Measurements from ENCODE around the gene RNGTT.

Gene RNGTT

DNA sequence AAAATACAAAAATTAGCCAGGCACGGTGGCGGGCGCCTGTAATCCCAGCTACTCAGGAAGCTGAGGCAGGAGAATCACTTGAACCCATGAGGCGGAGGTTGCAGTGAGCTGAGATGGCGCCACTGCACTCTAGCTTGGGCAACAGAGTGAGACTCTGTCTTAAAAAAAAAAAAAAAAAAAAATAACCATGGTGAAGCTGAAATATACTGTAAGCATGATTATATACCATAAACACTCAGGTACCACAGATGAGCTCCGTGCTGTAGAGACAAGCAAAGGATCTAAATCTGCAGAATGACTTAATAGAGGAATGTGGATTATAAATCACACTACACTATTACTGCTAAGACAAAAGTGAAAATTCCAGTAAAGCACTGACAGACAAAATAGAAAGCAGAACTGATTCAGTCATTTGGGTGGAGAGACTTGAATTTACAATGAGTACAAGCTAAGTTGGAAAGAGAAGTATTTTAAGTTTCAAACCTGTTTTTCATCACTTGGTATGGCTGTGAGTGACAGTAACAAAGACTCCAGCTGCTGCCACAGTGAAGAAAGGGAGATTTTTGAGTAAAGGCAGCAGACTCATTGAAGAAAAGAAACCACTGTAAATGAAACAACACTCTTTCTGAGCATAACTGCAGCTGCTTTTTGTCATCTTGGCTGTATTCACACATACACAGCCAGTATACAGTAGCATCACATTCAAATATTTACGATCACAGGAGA, 322.1 kb downstream of the RNGTT start:
- no peak for FAIRE-seq

DNA sequence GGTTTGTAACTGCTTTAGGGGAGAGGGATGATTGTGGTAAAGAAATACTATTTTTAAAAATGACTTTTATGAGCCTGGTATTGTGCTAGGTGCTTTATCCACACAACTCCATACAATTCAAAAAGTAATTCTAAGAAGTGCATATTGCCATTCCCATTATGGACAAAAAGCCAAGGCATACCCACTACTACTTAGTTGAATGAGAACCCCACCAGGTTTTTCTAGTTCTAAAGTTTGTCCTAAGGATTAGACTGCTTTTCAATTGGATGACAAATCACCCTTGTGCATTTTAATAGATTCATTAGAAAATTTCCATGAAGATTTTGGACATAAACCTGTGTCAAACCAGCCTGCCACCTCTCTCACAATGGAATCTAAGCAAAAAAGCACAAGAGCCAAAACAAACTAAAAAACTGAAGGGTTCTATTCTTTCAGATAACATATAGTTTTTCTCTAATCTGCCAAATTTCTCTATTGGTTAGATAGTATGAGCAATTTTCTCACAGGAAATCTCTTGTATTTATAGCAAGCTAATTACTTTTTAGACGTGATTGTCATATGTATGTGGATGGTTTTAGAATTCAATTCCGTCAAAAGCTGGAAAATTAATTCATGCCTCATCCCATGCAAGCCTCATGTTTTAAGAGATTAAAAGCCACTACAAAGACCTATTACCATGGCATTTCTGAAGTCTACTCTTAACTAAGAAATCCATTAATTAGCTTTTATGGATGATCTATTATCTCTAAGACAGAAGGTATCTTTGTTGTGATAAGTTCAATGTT, 325.5 kb downstream of the RNGTT start:
- FAIRE-seq = no peak

DNA sequence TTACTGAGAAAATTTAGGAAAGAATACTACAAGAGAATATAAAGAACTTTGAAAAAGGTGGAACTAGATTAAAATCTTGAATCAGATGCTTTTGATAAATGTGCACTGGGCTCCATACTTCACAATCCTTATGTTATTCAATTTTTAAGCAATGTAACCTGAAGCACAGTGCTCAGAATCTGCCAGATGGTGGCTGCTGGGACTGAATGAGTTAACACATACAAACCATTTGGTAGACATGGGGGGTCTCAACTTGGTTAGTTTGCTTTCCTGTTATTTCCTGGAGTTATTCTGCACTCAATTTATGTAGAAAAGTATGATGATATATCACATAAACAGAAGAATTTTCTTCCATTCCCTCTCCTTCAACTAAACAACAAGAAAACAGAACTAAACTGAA, 326.5 kb downstream of the RNGTT start:
- FAIRE-seq = no peak

DNA sequence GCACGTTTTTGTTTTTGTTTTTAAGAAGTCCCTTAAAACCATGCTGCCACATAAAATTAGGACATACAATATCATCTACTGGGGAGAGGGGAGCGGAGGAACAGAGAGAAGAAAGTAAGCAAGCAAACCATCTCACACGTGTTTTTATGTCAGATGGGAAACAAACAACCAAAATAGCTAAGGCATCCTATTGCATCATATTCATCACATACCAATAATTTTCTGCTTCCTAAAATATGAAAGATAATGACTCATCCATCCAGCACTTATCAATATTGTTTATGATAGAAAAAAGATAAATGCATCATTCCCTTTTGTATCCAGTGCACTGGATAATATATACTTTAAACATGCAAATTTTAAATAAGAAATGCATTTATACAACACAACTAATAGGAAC, 329.6 kb downstream of the RNGTT start:
- no peak for FAIRE-seq

DNA sequence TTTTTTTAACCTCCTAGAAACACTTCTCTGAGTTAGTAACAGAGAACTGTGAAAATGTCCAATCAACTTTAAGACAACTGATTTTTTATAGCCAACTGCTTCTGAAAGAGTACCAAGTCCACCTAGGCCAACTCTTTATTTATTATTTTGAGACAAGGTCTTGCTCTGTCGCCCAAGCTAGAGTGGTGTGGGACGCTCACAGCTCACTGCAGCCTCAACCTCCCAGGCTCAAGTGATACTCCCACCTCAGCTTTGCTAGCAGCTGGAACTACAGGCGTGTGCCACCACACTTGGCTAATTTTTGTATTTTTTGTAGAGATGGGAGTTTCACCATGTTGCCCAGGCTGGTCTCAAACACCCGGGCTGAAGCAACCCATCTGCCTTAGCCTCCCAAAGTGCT, 331.6 kb downstream of the RNGTT start:
- FAIRE-seq = no peak

DNA sequence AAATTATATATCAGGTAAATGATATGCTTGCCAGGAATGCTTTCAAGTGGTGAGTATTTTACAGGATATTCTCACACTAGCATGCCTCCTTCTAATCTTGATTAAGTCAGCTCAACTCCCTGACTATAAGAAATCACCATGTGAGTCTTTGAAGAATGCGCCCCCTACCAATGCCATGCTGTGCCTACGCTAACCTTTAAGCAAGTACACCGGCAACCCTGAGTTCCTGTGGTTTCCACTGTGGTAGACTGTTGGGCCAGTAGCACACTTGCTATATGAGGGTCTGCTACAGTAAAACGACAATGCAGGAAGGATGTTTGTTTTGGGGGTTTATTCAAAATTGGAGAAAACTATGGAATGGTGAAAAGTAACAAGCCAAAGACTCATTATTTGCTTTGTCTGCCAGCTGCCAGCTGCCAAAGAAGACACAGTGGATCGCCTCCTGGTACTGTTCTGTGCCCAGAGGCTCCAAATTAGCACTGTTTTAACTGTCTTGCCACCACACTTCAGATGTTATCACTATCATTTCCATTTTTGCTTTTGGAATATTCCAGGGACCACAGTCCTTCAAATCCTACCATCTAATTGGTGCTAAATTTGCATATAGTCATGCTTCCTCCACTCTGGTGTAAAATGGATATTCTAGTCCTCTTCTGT, 333.5 kb downstream of the RNGTT start:
- no peak for FAIRE-seq

DNA sequence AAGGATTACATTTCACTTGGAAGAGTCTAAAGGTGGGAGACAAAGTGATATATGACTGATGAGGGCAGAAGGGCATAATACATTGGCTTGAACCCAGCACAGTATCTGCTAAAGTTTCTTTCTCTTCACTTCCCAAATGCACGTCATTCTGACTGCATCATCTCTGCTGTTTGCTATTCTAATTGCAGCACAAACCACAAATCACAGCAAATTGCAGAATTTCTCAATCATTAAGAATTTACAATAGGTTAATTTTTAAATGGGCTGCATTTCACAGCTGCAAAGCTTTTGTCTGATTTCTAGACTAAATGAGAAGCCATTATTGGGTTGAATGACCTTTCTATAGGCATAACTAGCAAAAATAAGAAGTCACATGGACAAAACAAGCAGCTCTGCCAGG, 337.0 kb downstream of the RNGTT start:
- FAIRE-seq = no peak

DNA sequence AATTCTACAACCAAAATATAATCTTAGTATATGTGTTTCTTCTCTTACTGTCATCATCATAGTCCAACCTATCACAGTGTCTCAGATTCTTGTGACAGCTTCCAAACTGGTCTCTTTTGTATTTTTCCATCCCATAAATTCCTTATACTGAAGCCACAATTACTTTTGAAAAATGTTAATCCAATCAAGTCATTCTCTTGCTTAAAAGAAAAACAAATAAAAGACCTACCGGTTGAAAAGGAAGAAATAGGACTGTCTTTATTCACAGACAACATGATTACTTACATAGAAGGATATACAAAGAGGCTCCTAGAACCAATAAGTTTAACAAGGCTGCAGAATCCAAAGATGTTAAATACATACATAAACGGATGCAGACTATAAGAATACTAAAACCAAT, 339.9 kb downstream of the RNGTT start:
- FAIRE-seq = no peak

DNA sequence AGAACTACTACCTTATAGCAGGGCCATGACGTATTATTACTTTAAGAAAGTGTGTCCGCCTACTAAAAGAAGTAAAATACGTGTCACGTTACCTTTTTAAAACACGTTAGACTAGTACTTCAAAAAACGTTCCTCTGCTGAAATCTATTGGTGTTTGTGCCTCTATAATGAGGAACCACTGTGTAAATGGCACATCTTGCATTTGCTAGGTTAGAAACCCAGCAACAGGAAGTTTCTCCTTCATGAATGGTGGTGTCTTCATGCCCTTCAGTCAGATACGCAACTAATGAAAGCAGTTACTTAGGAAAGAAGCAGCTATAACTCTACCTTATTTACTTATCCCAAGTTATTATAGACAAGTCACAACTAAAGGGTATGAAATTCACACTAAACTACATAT, 343.5 kb downstream of the RNGTT start:
- no peak for FAIRE-seq

DNA sequence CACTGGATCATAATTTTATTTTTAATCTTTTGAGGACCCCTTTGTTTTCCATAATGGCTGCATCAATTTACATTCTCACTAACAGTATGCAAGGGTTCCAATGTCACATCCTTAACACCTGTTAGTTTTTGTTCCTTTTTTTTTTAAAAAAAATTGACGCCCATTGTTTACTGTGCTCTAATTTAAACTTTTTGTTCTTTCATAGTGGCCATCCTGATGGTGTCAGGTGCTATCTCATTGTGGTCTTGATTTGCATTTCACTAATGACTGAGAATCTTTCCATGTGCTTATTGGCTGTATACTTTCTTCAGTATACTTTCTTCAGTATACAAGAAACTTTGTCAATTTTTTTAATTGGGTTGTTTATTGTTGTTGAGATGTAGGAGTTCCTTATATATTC, 347.0 kb downstream of the RNGTT start:
- no peak for FAIRE-seq

DNA sequence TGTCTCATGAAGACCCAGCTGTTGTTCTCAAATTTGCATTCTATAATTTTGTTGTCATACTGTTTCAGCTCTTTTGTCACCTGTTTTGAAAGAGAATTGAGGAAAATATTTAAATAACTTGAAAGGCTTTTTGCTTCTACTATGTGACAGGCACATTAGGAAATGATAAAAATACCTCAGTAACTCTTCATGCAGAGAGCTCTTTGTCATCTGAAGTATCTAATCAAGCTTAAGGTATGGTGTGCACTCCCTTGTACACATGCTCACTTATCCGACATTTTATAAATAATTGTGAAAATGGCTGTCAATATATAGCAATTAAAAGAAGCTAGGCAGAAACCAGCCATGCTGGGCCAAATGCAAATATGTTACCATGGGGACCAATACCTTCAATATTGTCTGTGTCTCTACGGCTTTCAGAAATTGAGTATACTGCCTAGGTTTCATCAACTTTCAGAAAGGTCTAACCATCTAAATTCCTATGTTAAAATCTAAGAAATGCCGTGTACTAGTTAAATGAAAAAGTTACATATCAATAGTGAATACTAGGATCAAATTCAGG, 349.0 kb downstream of the RNGTT start:
- no peak for FAIRE-seq

DNA sequence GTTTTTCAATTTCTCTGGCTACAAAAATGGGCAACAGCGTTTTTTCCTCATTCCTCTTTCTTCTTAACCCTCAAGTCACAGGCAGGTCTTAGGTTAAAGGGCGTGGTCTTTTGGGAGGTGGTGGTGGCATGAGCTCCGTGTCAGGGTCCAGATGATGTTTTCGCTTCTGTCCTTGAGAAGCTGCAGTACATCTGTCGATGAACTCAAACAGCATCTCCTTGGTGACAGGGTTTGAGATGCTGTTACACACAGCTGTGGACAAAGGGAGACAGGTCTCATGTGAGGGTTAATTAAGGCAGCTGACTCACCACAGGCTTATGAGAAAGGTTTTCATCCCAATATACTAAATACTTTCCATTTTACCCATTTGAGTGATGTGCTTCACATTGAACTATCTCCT, 350.8 kb downstream of the RNGTT start:
- FAIRE-seq = no peak

DNA sequence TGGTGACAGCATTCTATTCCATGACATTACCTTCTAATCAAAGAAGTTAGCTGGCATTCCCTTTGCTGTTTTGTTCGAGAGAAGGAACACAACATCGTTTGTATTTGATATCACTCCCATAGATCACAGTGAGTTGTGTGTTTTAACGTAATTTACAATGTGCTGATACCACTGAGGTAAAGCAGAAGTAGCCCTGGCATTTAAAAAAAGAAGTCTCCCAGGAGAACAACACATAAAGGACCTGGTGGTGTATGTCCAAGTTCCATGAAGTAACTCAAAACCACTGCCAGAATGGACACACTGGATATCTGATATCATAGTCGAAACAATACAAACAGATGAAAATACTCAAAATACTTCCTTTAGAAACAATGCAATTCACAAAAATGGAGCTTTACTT, 351.7 kb downstream of the RNGTT start:
- no peak for FAIRE-seq

DNA sequence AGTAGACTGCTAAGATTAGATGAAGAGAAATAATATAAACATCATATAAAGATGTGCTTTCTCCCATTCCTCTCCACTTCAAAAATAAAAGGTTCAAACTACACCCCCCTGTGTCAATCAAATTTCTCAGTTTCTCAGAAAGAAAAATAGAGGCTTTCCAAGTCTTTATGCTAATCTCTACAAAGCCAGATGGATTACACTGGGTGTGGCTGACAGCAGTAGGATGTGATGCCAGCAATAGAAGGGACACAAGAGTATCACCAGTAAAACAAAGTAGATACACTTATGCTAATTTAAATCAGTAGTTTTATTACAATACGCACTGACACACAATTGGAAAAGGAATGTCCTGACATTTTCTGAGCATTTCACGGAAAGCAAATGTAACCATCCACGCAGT, 353.4 kb downstream of the RNGTT start:
- no peak for FAIRE-seq

DNA sequence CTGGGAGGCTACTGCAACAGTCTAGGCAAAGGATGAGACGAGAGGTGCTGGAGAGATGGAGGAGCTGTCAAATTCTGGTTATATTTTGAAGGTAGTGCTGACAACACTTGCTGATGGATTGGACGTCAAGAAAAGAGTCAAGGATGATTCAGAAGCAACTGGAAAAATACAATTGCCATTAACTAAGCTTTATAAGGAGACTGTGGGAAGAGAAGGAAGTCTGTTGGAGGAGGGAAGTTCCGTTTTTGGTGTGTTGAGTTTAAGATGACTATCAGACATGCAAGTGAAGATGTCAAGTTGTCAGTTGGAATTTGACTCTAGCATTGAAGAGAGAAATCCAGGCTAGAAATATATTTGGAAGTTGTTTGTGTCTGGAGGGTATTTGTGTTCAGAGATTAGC, 358.1 kb downstream of the RNGTT start:
- FAIRE-seq = no peak

DNA sequence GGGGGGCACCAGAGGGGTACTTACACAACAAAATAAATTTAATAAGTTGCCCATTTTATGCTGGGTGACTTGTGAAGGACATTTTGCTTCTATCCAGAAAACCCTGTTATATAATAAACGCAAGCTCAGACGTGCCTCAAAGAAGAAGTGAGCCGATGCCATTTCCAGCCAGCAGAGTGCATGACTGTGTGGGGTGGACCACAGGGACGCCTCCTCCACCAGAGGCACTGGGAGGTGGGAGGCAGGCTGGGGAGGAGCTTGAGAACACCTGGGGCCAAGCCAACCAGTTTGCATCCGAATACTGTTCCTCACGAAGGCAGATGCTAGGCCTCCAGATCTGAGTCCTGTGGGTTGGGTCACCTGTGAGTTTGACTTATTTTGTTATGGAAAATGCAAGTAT, 363.8 kb downstream of the RNGTT start:
- FAIRE-seq = no peak

DNA sequence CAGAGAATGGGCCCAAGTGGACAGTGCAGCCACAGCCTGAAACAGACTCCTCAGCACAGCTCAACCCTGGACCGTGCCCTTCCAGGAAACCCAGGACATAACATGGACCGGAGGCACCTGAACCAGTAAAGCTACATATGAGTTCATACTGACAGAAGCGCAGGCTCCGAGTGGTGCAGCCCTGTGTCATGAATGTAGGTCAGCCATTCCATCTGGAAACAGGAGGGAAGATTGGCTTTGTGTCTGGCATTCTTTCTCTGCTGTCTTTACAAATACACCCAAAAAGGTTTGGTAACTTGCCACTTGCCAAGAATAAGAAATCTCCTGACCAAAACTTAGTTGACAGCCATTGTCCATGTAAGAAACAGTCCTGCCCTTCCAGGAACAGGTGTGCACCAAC, 366.6 kb downstream of the RNGTT start:
- FAIRE-seq = no peak

DNA sequence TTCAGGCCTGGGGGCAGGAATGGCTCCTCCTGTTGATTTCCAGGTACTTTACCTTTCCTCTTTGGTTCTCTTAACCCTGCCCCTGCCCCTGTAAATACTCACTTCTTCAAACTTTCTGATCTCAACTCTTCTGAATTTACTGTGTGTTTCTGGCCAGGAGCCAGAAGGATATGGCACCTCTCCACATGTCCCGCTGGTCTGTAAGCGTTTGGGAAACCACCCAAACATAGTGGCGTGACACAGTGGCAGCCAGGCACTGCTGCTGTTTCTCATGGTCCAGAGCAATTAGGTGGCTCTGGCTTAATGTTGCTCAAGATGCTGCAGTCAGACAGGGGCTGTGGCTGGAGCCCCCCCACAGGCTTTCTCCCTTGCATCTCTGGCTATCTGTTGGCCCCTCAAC, 374.5 kb downstream of the RNGTT start:
- FAIRE-seq = no peak

DNA sequence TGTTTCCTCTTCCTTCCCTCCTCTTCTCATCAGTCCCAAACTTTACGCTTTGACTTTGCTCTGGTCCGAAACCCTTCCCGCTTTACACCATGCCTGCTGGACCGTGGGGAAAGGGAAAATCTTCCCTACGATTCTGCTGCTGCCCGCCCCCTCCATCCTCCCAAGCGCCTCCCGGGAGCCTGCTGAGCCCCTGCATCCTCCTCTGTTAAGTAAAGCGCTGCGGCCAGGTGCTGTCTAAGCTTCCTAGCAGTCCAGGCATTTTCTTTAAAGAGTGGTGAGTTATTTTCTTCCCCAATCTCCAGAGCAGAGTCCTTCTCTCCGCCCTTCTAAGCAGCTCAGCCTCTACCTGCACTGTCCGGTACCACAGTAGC, 376.3 kb downstream of the RNGTT start:
- FAIRE-seq = no peak

DNA sequence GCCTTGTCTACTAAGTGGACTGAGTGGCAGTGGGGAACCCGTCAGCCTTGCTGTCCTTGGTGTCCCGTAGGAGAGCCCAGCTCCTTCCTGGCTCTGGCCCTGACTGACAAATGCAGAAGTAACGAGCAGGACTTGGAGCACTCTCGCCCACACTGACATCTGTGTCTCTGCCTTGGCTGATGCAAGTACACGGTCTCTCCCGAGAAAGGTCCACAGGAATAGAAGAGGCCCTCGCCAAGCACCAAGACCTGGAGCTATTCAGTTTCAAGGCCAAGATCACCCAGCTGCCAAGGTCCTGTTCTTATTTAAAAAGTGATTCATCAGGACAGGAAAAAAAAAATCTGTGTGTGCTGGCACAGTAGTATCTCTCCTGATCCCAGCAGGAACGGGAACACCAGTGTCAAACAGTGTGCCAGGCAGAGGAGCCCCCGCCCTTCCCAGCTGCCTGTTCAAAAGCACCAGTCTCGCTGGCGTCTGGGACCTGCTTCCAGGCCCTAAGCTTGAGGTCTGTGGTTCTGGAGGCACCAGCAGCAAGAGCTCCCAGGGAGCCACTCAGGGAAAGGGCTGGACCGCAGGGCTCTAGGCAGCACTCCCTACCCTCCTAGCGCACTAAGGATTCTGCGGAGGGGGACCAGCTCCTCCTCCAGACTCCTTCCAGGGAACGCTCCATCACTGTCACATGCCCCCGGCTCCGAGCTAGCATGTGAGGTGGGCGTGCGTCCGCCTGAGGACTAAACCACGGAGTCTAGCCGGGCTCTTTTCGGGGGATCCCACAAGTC, 376.9 kb downstream of the RNGTT start:
- no peak for FAIRE-seq

DNA sequence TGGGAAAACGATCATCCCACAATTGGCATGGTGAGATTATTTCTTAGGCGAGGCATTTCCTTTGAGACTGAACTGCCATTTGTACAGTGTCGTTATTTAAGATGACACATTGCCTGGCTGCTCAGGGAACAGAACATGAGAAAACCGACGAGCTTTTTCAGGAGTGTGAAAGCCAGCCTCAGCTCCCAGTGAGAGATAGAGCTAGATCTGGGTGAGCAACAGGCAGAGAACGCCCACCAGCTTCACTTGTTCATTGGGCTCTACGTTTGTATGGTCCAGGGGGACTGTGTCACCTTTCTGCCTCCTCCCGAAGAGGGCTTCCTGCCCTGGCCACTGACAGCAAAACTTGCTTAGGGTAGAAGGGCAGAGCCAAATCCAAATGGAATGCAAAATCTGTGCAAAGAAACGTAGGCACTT, 378.1 kb downstream of the RNGTT start:
- no peak for FAIRE-seq

DNA sequence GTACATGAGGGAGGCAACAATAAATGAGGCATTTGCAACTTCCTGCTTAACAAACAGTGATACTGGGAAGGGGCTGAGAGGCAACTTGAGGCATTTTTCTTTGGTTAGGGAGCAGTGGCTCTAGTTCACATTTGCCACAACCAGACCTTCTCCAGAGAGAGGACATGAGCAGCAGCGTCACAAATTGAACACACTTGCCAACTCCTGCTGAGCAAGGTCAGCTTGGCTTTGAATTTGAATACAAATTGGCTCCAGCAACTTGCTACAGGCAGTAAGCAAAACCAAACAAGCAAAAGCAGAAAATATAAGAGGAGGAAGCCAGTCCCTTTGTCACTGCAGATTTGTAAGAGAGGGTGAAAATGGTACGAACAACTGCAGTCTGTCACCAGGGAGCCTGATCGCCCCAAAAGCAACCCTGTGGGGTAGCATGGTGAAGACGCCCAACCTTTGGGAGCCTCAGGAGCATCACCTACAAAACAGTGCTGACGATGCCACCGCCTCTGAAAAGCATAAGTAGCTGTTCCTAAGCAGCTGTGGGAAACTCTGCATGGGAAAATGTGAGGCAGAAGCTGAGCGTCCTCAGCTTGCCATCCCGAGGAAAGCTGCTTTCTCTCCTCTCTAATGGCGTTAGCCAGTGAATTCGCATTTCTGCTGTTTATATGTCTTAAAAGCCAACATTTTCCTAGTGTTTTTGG, 378.7 kb downstream of the RNGTT start:
- no peak for FAIRE-seq
